Transverse colon (tissue), 4 donors: Measurements from ENCODE around the gene MORC3. TPM values are rescaled to one million over a fixed set of nuclear protein-coding genes. Genes with fewer than 3 reads are reported as not detected.
"Not testable (repeated sequence)": the region's sequence is repeated elsewhere in the genome, so short reads cannot be mapped to it uniquely, and the experiment has no call there.

ENCODE experiments used
- DNase-seq: peaks from one replicate; pipeline ENCODE4 v3.0.0-alpha.2; 2019
- H3K27ac ChIP-seq, 4 donors: fragments of 200-600 bp; sonication (generic); 2 replicates each; pipeline ENCODE4 v1.5.1; 2016 to 2018; ENCODE audit warnings: inconsistent platforms in 4 of 4
- H3K27me3 ChIP-seq: fragments of 200-600 bp; sonication (generic); 2 replicates; pipeline ENCODE4 v1.5.1; 2017; ENCODE audit warnings: inconsistent platforms
- H3K36me3 ChIP-seq, 4 donors: fragments of 200-600 bp; sonication (generic); 2 replicates each; pipeline ENCODE4 v1.5.1; 2017 to 2019; ENCODE audit warnings: inconsistent platforms in 4 of 4
- H3K4me1 ChIP-seq, 4 donors: fragments of 200-600 bp; sonication (generic); 2 replicates each; pipeline ENCODE4 v1.5.1; 2017 to 2020; ENCODE audit warnings: inconsistent platforms in 4 of 4
- H3K4me3 ChIP-seq, 4 donors: fragments of 200-600 bp; sonication (generic); 1 replicate in 1 of 4; 2 replicates in 3 of 4; pipeline versions ENCODE4 v1.5.1 to v1.6.1; 2017 to 2019; ENCODE audit warnings: inconsistent platforms in 4 of 4
- H3K9me3 ChIP-seq, 2 donors: fragments of 200-600 bp; sonication (generic); 2 replicates each; pipeline ENCODE4 v1.5.1; 2017 to 2019; ENCODE audit warnings: inconsistent platforms in 2 of 2
- EP300 ChIP-seq: sonication (generic); formaldehyde crosslinking; IDR thresholded peaks from one replicate; pipeline ENCODE4 v1.6.1; 2017; ENCODE audit warnings: antibody characterized with exemption, low read depth
- POLR2A ChIP-seq: fragments of 450-650 bp; IDR thresholded peaks from one replicate; pipeline ENCODE4 v1.6.1; 2016; ENCODE audit warnings: antibody characterized with exemption, mild to moderate bottlenecking, moderate library complexity
- POLR2AphosphoS5 ChIP-seq, 3 donors: sonication (generic); formaldehyde crosslinking; IDR thresholded peaks; one replicate each; pipeline ENCODE4 v1.6.1; 2016; ENCODE audit warnings: antibody characterized with exemption in 3 of 3
- WGBS, 2 donors: methylation state at CpG; one replicate each; pipeline ENCODE4 v1.1.5; 2018; ENCODE audit warnings: low coverage in 1 of 2; 5-methylcytosine and 5-hydroxymethylcytosine counted together
- in situ Hi-C, 4 donors: fragments of 200-750 bp; cut with MboI; loops; one replicate each; pipeline versions ENCODE4 v1.15.0 to v1.15.1; 2017; ENCODE audit warnings: low sequenced_read_pairs in 3 of 4, low pct_ligation_motif_present in 1 of 4, low pct_unique_long_range_greater_than_20kb in 1 of 4
- intact Hi-C: fragments of 100-400 bp; cut with DNase I; formaldehyde crosslinking; loops from one replicate; pipeline ENCODE4 v1.15.1; 2023; ENCODE audit warnings: low total_unique reads
- total RNA-seq, 4 donors: library from RNA; depleted of rRNA; stranded (reverse); fragments of >200 nt; gene quantifications; one replicate each; pipeline ENCODE4 v1.1.0, GENCODE V29; 2016
- TF ChIP-seq, protein P1 (sequence below), 5 experiments: fragments of 200-600 bp in 3 of 5; fragments of 450-650 bp in 2 of 5; sonication (generic) in 3 of 5; IDR thresholded peaks; 1 replicate in 2 of 5; 2 replicates in 3 of 5; pipeline ENCODE4 v1.5.1; 2016 to 2017; ENCODE audit warnings: antibody characterized with exemption in 5 of 5, inconsistent platforms in 3 of 5, mild to moderate bottlenecking in 2 of 5, moderate library complexity in 1 of 5

MORC3 gene
- total RNA-seq, 4 donors from 2014 or later: 33.7 to 127 (median 56.8) TPM

DNA sequence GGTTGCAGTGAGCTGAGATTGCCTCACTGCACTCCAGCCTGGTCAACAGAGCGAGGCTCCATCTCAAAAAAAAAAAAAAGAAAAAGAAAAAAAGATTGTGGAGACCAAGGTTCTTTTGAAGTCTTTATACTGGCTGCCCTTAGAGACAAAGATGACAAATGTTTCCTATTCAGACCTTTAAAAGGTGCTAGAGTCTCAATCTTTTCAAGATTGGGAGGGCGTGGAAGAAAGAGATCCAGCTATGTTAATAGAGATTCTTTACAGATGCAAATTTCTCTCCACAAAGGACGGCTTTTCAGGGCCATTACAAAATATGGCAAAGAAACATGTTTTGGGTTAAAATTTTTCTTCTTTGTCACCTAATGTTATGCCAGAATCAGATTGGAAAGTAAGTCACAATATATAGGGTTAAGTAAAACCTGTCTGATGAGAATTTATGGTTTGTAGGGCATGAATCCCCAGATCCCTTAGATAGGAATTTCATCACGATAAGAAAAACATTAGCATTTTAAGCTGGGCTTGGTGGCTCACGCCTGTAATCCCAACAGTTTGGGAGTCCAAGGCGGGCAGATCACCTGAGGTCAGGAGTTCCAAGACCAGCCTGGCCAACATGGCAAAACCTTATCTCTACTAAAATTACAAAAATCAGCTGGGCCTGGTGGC lies 13.0 kb upstream of the MORC3 start:
- no peaks in the 10 kb centered on the region for H3K36me3 ChIP-seq
- in situ Hi-C loops (no loop called here), intact Hi-C loops (no loop called here)
- peaks cover 9 to 10% of the 10 kb centered on the region in 2 donors for H3K9me3 ChIP-seq
- TF ChIP-seq, protein P1, sequence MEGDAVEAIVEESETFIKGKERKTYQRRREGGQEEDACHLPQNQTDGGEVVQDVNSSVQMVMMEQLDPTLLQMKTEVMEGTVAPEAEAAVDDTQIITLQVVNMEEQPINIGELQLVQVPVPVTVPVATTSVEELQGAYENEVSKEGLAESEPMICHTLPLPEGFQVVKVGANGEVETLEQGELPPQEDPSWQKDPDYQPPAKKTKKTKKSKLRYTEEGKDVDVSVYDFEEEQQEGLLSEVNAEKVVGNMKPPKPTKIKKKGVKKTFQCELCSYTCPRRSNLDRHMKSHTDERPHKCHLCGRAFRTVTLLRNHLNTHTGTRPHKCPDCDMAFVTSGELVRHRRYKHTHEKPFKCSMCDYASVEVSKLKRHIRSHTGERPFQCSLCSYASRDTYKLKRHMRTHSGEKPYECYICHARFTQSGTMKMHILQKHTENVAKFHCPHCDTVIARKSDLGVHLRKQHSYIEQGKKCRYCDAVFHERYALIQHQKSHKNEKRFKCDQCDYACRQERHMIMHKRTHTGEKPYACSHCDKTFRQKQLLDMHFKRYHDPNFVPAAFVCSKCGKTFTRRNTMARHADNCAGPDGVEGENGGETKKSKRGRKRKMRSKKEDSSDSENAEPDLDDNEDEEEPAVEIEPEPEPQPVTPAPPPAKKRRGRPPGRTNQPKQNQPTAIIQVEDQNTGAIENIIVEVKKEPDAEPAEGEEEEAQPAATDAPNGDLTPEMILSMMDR (IDR thresholded peaks at IDR 0.05): no peak
- TF ChIP-seq POLR2A (no peak), POLR2AphosphoS5 (IDR thresholded peaks at IDR 0.05) (no peak), EP300 (no peak)
- H3K4me3 ChIP-seq: no peak overlapping the region
- 86 to 93% methylated on average over 3 to 6 of the region's 6 CpGs for WGBS, 2 donors
- no peaks in the 10 kb centered on the region for H3K27me3 ChIP-seq
- DNase-seq: no peak
- H3K4me1 ChIP-seq: peaks cover 0 to 5% (median 2%) of the 10 kb centered on the region in 4 donors
- no peak overlapping the region for H3K27ac ChIP-seq

DNA sequence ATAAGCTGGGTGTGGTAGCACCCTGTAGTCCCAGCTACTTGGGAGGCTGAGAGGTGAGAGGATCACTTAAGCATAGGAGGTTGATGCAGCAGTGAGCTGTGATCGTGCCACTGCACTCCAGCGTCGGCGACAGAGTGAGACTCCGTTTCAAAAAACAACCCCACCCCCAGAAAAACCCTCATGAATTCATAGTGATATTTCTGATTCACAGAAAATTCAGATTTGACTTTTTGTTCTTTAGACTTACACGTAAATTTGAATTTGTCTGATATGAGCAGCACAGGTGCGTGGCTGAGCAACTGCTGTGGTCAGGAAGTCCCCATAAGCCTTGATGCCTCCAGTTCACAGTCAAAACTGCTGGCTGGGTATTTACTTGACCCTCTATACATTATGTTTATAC lies 10.0 kb upstream of the MORC3 start:
- H3K9me3 ChIP-seq: peaks cover 9 to 10% of the 10 kb centered on the region in 2 donors
- 72 to 77% methylated on average over 5 to 7 of the region's 7 CpGs for WGBS, 2 donors
- no peaks in the 10 kb centered on the region for H3K4me1 ChIP-seq
- intact Hi-C loops (no loop called here), in situ Hi-C loops (no loop called here)
- H3K36me3 ChIP-seq: no peaks in the 10 kb centered on the region
- no peak for DNase-seq
- TF ChIP-seq POLR2A: no peak
- no peak for TF ChIP-seq EP300
- H3K4me3 ChIP-seq: no peak overlapping the region
- no peak overlapping the region for H3K27ac ChIP-seq
- H3K27me3 ChIP-seq: no peaks in the 10 kb centered on the region

DNA sequence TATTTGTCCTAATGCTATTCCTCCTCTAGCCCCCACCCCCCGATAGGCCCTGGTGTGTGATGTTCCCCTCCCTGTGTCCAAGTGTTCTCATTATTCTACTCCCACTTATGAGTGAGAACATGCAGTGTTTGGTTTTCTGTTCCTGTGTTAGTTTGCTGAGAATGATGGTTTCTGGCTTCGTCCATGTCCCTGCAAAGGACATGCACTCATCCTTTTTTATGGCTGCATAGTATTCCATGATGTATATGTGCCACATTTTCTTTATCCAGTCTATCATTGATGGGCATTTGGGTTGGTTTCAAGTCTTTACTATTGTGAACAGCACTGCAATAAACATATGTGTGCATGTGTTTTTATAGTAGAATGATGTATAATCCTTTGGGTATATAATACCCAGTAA lies 6.6 kb upstream of the MORC3 start:
- intact Hi-C loops, in situ Hi-C loops, H3K9me3 ChIP-seq: not testable (repeated sequence)

DNA sequence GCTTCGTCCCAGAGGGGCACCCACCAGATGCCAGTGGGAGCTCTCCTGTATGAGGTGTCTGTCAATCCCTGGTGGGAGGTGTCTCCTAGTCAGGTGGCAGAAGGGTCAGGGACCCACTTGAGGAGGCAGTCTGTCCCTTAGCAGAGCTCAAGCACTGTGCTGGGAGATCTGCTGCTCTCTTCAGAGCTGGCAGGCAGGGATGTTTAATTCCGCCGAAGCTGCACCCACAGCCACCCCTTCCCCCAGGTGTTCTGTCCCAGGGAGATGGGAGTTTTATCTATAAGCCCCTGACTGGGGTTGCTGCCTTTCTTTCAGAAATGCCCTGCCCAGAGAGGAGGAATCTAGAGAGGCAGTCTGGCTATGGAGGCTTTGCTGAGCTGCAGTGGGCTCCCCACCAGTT lies 4.0 kb upstream of the MORC3 start:
- intact Hi-C loops, H3K27ac ChIP-seq, in situ Hi-C loops, H3K4me3 ChIP-seq, DNase-seq, H3K36me3 ChIP-seq, H3K9me3 ChIP-seq, H3K27me3 ChIP-seq, H3K4me1 ChIP-seq: not testable (repeated sequence)
- WGBS, 2 donors: 100% methylated on average over 3 of the region's 3 CpGs; no CpG with 5 or more reads in 1 of the 2 donors

More for the DNA sequence above, 6.6 kb upstream of the MORC3 start:
- H3K4me3 ChIP-seq, H3K36me3 ChIP-seq, H3K4me1 ChIP-seq, H3K27ac ChIP-seq, H3K27me3 ChIP-seq, DNase-seq: not testable (repeated sequence)
- WGBS, 2 donors: 85 to 92% methylated on average over 2 of the region's 2 CpGs

DNA sequence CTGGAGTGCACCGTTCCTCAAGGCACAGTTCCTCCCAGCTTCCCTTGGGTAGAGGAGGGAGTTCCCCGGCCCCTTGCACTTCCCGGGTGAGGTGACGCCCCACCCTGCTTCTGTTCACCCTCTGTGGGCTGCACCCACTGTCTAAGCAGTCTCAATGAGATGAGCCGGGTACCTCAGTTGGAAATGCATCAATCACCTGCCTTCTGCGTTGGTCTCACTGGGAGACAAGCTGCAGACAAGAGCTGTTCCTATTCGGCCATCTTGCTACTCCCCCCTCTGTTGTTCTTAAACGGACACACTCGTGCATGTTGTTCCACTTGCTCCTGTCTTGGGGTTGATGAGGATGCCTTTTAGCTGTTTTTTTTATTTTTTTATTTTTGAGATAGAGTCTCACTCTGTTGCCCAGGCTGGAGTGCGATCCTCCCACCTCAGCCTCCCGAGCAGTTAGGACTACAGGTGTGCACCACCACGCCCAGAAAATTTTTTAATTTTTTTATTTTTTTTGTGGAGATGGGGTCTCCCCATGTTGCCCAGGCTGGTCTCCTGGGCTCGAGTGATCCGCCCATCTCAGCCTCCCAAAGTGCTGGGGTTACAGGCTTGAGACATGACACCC lies 3.0 kb upstream of the MORC3 start:
- WGBS, 2 donors: 87 to 100% methylated on average over 2 to 14 of the region's 14 CpGs
- H3K27ac ChIP-seq: no peak overlapping the region
- no peaks in the 10 kb centered on the region for H3K27me3 ChIP-seq
- H3K4me3 ChIP-seq: no peak overlapping the region
- no peaks in the 10 kb centered on the region for H3K9me3 ChIP-seq
- TF ChIP-seq, protein P1 (IDR thresholded peaks at IDR 0.05): no peak
- TF ChIP-seq EP300: no peak
- TF ChIP-seq POLR2AphosphoS5 (IDR thresholded peaks at IDR 0.05): no peak
- no peak for TF ChIP-seq POLR2A
- peaks cover 6 to 16% (median 9%) of the 10 kb centered on the region in 4 donors for H3K4me1 ChIP-seq
- intact Hi-C loops (no loop called here), in situ Hi-C loops (no loop called here)
- no peaks in the 10 kb centered on the region for H3K36me3 ChIP-seq
- DNase-seq: no peak

DNA sequence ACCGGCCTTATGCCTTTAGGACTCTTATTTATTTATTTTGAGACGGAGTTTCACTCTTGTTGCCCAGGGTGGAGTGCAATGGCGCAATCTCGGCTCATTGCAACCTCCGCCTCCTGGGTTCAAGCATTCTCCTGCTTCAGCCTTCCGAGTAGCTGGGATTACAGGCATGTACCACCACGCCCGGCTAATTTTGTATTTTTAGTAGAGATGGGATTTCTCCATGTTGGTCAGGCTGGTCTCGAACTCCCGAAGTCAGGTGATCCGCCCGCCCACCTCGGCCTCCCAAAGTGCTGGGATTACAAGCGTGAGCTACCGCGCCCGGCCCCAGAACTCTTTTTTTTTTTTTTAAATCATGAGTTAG lies 611 bp upstream of the MORC3 start:
- Histone ChIP-seq H3K27ac (peak overlapping the region; percentile 99 to 100 (median 99)), H3K4me3 (peak overlapping the region; percentile 12 to 93 (median 91)), H3K4me1 (peaks cover 15 to 40% (median 28%) of the 10 kb centered on the region in 4 donors)
- H3K36me3 ChIP-seq, H3K27me3 ChIP-seq, H3K9me3 ChIP-seq, intact Hi-C loops, in situ Hi-C loops, DNase-seq: not testable (repeated sequence)
- WGBS, 2 donors: 43 to 63% methylated on average over 6 to 17 of the region's 17 CpGs
